Neural cell (in vitro differentiated cells): ENCODE results near the gene LDLRAD3.

ENCODE experiments used
- EP300 ChIP-seq: fragments of 450-650 bp; conservative IDR thresholded peaks from 2 replicates; pipeline ENCODE4 v1.6.1; 2014; ENCODE audit warnings: antibody characterized with exemption, mild to moderate bottlenecking, moderate library complexity; ENCODE audit not compliant: poor library complexity, severe bottlenecking
- EZH2 ChIP-seq: fragments of 200-600, 300-800 bp; shearing (Covaris generic), sonication (generic); IDR thresholded peaks from 2 replicates; pipeline ENCODE4 v1.6.1; 2014; ENCODE audit warnings: antibody characterized with exemption, low read length, borderline replicate concordance, mild to moderate bottlenecking; ENCODE audit not compliant: insufficient read depth, poor library complexity, severe bottlenecking
- POLR2AphosphoS5 ChIP-seq: IDR thresholded peaks from 2 replicates; pipeline ENCODE4 v1.6.1; 2012
- TF ChIP-seq, protein P1 (sequence below): fragments of 450-650 bp; IDR thresholded peaks from 2 replicates; pipeline ENCODE4 v1.5.1; 2014; ENCODE audit warnings: antibody characterized with exemption, mild to moderate bottlenecking, moderate library complexity; ENCODE audit not compliant: poor library complexity, severe bottlenecking

DNA sequence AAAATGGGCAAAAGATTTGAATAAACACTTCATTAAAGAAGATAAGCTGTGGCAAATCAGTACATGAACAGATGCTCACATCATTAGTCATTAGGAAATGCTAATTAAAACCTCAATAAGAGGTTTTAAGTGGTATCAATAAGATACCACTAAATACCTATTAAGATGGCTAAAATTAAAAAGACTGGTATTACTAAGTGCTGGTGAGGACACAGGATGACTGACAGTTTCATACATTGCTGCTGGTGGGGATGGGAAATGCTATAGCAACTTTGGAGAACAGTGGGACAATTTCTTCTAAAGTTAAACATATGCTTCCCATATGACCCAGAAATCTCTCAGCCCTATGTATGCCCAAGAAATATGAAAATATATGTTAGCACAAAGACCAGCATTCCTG is 276.1 kb downstream of the LDLRAD3 start:
- TF ChIP-seq, protein P1, sequence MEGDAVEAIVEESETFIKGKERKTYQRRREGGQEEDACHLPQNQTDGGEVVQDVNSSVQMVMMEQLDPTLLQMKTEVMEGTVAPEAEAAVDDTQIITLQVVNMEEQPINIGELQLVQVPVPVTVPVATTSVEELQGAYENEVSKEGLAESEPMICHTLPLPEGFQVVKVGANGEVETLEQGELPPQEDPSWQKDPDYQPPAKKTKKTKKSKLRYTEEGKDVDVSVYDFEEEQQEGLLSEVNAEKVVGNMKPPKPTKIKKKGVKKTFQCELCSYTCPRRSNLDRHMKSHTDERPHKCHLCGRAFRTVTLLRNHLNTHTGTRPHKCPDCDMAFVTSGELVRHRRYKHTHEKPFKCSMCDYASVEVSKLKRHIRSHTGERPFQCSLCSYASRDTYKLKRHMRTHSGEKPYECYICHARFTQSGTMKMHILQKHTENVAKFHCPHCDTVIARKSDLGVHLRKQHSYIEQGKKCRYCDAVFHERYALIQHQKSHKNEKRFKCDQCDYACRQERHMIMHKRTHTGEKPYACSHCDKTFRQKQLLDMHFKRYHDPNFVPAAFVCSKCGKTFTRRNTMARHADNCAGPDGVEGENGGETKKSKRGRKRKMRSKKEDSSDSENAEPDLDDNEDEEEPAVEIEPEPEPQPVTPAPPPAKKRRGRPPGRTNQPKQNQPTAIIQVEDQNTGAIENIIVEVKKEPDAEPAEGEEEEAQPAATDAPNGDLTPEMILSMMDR, result no peak
- TF ChIP-seq EP300 (no peak), POLR2AphosphoS5 (no peak), EZH2 (no peak)
